T-helper 1 cell treated with Interleukin-12 subunit alpha and Interleukin-12 subunit beta and Interleukin-4 antibody, amounts not matched to agents 30 μg/mL and 1 μg/mL, for 36 hours (primary cell): ENCODE data around the gene ADAM15.

Source experiments
- H3K27ac Mint-ChIP-seq: one replicate; pipeline ENCODE4 v1.8.0; 2021; ENCODE audit warnings: mild to moderate bottlenecking, mixed read lengths
- H3K27me3 Mint-ChIP-seq: one replicate; pipeline ENCODE4 v1.8.0; 2021; ENCODE audit warnings: low read depth, mixed read lengths
- H3K36me3 Mint-ChIP-seq: one replicate; pipeline ENCODE4 v1.8.0; 2021; ENCODE audit warnings: low read depth, mixed read lengths
- H3K4me1 Mint-ChIP-seq: one replicate; pipeline ENCODE4 v1.8.0; 2021; ENCODE audit warnings: low read depth, mixed read lengths
- H3K4me3 Mint-ChIP-seq: one replicate; pipeline ENCODE4 v1.8.0; 2021; ENCODE audit warnings: mild to moderate bottlenecking, moderate library complexity, mixed read lengths
- H3K9me3 Mint-ChIP-seq: one replicate; pipeline ENCODE4 v1.8.0; 2021; ENCODE audit warnings: mixed read lengths

Gene ADAM15

GRCh38 chr1:155049651-155050559 is 1.2 kb upstream of the ADAM15 start:
- H3K27ac Mint-ChIP-seq: peak overlapping the region; percentile 77
- H3K36me3 Mint-ChIP-seq: no peaks in the 10 kb centered on the region
- H3K4me3 Mint-ChIP-seq: peak overlapping the region; percentile 84
- peaks cover 28% of the 10 kb centered on the region for H3K4me1 Mint-ChIP-seq
- H3K9me3 Mint-ChIP-seq: no peaks in the 10 kb centered on the region
- H3K27me3 Mint-ChIP-seq: no peaks in the 10 kb centered on the region

GRCh38 chr1:155051342-155051776 is 243 bp downstream of the ADAM15 start:
- Mint-ChIP-seq H3K36me3 (peaks cover 4% of the 10 kb centered on the region), H3K27ac (no peak overlapping the region), H3K4me3 (peak overlapping the region; percentile 85), H3K4me1 (peaks cover 25% of the 10 kb centered on the region), H3K9me3 (no peaks in the 10 kb centered on the region), H3K27me3 (no peaks in the 10 kb centered on the region)

- no peaks in the 10 kb centered on the region for H3K27me3 Mint-ChIP-seq
- peaks cover 25% of the 10 kb centered on the region for H3K4me1 Mint-ChIP-seq
- H3K27ac Mint-ChIP-seq: peak overlapping the region; percentile 78
- H3K9me3 Mint-ChIP-seq: no peaks in the 10 kb centered on the region
- H3K4me3 Mint-ChIP-seq: peak overlapping the region; percentile 85
- H3K36me3 Mint-ChIP-seq: peaks cover 4% of the 10 kb centered on the region
These were observed 772 bp downstream of the ADAM15 start for GRCh38 chr1:155051777-155052398.

- peak overlapping the region; percentile 85 for H3K4me3 Mint-ChIP-seq
- H3K27ac Mint-ChIP-seq: peak overlapping the region; percentile 78
- H3K27me3 Mint-ChIP-seq: no peaks in the 10 kb centered on the region
- peaks cover 8% of the 10 kb centered on the region for H3K36me3 Mint-ChIP-seq
- H3K9me3 Mint-ChIP-seq: no peaks in the 10 kb centered on the region
- peaks cover 25% of the 10 kb centered on the region for H3K4me1 Mint-ChIP-seq
These were observed 1.6 kb downstream of the ADAM15 start for GRCh38 chr1:155052439-155053395.

- H3K4me1 Mint-ChIP-seq: peaks cover 25% of the 10 kb centered on the region
- peaks cover 8% of the 10 kb centered on the region for H3K36me3 Mint-ChIP-seq
- H3K27ac Mint-ChIP-seq: peak overlapping the region; percentile 32
- no peaks in the 10 kb centered on the region for H3K27me3 Mint-ChIP-seq
- no peaks in the 10 kb centered on the region for H3K9me3 Mint-ChIP-seq
- peak overlapping the region; percentile 85 for H3K4me3 Mint-ChIP-seq
These were observed 2.5 kb downstream of the ADAM15 start for GRCh38 chr1:155053531-155054105.

- Mint-ChIP-seq H3K9me3 (no peaks in the 10 kb centered on the region), H3K4me3 (no peak overlapping the region), H3K27ac (no peak overlapping the region), H3K4me1 (peaks cover 20% of the 10 kb centered on the region), H3K36me3 (peaks cover 14% of the 10 kb centered on the region), H3K27me3 (no peaks in the 10 kb centered on the region)
These were observed 6.0 kb downstream of the ADAM15 start for GRCh38 chr1:155057104-155057503.

- no peak overlapping the region for H3K27ac Mint-ChIP-seq
- no peak overlapping the region for H3K4me3 Mint-ChIP-seq
- H3K36me3 Mint-ChIP-seq: peaks cover 14% of the 10 kb centered on the region
- H3K27me3 Mint-ChIP-seq: no peaks in the 10 kb centered on the region
- H3K4me1 Mint-ChIP-seq: peaks cover 14% of the 10 kb centered on the region
- H3K9me3 Mint-ChIP-seq: no peaks in the 10 kb centered on the region
These were observed 6.7 kb downstream of the ADAM15 start for GRCh38 chr1:155057788-155058211.

GRCh38 chr1:155060736-155061135 is 9.6 kb downstream of the ADAM15 start:
- H3K36me3 Mint-ChIP-seq: peaks cover 14% of the 10 kb centered on the region
- no peak overlapping the region for H3K4me3 Mint-ChIP-seq
- H3K27me3 Mint-ChIP-seq: peaks cover 5% of the 10 kb centered on the region
- H3K27ac Mint-ChIP-seq: no peak overlapping the region
- H3K4me1 Mint-ChIP-seq: peaks cover 21% of the 10 kb centered on the region
- H3K9me3 Mint-ChIP-seq: no peaks in the 10 kb centered on the region

GRCh38 chr1:155061381-155062150 is 10.4 kb downstream of the ADAM15 start:
- H3K4me1 Mint-ChIP-seq: peaks cover 21% of the 10 kb centered on the region
- H3K27ac Mint-ChIP-seq: no peak overlapping the region
- no peaks in the 10 kb centered on the region for H3K9me3 Mint-ChIP-seq
- H3K4me3 Mint-ChIP-seq: peak overlapping the region; percentile 28
- H3K36me3 Mint-ChIP-seq: peaks cover 12% of the 10 kb centered on the region
- peaks cover 5% of the 10 kb centered on the region for H3K27me3 Mint-ChIP-seq

- Mint-ChIP-seq H3K27me3 (peaks cover 5% of the 10 kb centered on the region), H3K4me1 (peaks cover 21% of the 10 kb centered on the region), H3K36me3 (peaks cover 17% of the 10 kb centered on the region), H3K27ac (no peak overlapping the region), H3K4me3 (no peak overlapping the region), H3K9me3 (no peaks in the 10 kb centered on the region)
These were observed 11.1 kb downstream of the ADAM15 start for GRCh38 chr1:155062151-155062686.

GRCh38 chr1:155062702-155063411 is 11.7 kb downstream of the ADAM15 start:
- Mint-ChIP-seq H3K27ac (no peak overlapping the region), H3K27me3 (peaks cover 5% of the 10 kb centered on the region), H3K36me3 (peaks cover 14% of the 10 kb centered on the region), H3K4me3 (peak overlapping the region; percentile 79), H3K9me3 (no peaks in the 10 kb centered on the region), H3K4me1 (peaks cover 21% of the 10 kb centered on the region)

GRCh38 chr1:155063550-155064110 is 12.5 kb downstream of the ADAM15 start, which contains the start of gene EFNA4:
EFNA4 (plus strand) TSS chr1:155063740; CDS start chr1:155063824, 84 bp downstream.
- Mint-ChIP-seq H3K36me3 (peaks cover 14% of the 10 kb centered on the region), H3K9me3 (no peaks in the 10 kb centered on the region), H3K4me1 (peaks cover 21% of the 10 kb centered on the region), H3K4me3 (peak within 1 kb of the TSS; percentile 89), H3K27ac (peak within 1 kb of the TSS; percentile 66), H3K27me3 (peaks cover 5% of the 10 kb centered on the region)
